Colonic mucosa (tissue), 4 donors: ENCODE results near the gene CD109. TPM values are rescaled to one million over a fixed set of nuclear protein-coding genes. Genes with fewer than 3 reads are reported as not detected.

ENCODE experiments used
- DNase-seq: peaks from one replicate; pipeline ENCODE4 v3.0.0-alpha.2; 2020
- H3K27ac ChIP-seq: fragments of 200-600 bp; one replicate; pipeline ENCODE4 v1.8.0; 2021
- H3K27me3 ChIP-seq: fragments of 200-600 bp; one replicate; pipeline ENCODE4 v1.8.0; 2021
- H3K36me3 ChIP-seq: fragments of 200-600 bp; one replicate; pipeline ENCODE4 v1.8.0; 2021
- H3K4me1 ChIP-seq: fragments of 200-600 bp; one replicate; pipeline ENCODE4 v1.8.0; 2021; ENCODE audit warnings: mild to moderate bottlenecking
- H3K4me3 ChIP-seq: fragments of 200-600 bp; one replicate; pipeline ENCODE4 v1.8.0; 2021
- H3K9ac ChIP-seq, 2 donors: one replicate each; pipeline ENCODE4 v1.7.0; 2013; ENCODE audit warnings: control low read depth in 2 of 2, low read depth in 2 of 2, low read length in 2 of 2
- H3K9me3 ChIP-seq: fragments of 200-600 bp; one replicate; pipeline ENCODE4 v1.8.0; 2021
- CTCF ChIP-seq: fragments of 200-600 bp; IDR thresholded peaks from one replicate; pipeline ENCODE4 v1.8.0; 2022; ENCODE audit warnings: antibody characterized with exemption, mild to moderate bottlenecking
- intact Hi-C: fragments of 100-400 bp; cut with DNase I; formaldehyde crosslinking; loops from one replicate; pipeline ENCODE4 v1.14.1; 2022
- total RNA-seq, 2 donors: library from RNA; stranded (reverse); fragmentation: NEBNext Ultra II Directional in 1 of 2; extraction: Animal tissue kit (Norgen Biotek cat#: 25700) in 1 of 2; gene quantifications; one replicate each; pipeline ENCODE4 v1.2.1, GENCODE V29; 2021
- donor health status: healthy.
- donor health status: DM: no; HTN: no; CAD: no.
- donor health status: DM: no; HTN: no; CAD: no.

Gene CD109
- total RNA-seq, 2 donors from 2014 or later: 1.1 to 4.5 TPM

GRCh38 chr6:73665686-73666319 lies 30.2 kb upstream of the CD109 start:
- no peak for TF ChIP-seq CTCF
- H3K9ac ChIP-seq: no peak overlapping the region
- H3K27ac ChIP-seq: peak overlapping the region; percentile 10
- H3K4me1 ChIP-seq: no peaks in the 10 kb centered on the region
- H3K9me3 ChIP-seq: no peaks in the 10 kb centered on the region
- no peaks in the 10 kb centered on the region for H3K36me3 ChIP-seq
- intact Hi-C loops: no loop called here
- DNase-seq: no peak
- no peak overlapping the region for H3K4me3 ChIP-seq
- H3K27me3 ChIP-seq: no peaks in the 10 kb centered on the region

GRCh38 chr6:73666393-73666792 lies 29.6 kb upstream of the CD109 start:
- H3K4me1 ChIP-seq: no peaks in the 10 kb centered on the region
- H3K9me3 ChIP-seq: no peaks in the 10 kb centered on the region
- TF ChIP-seq CTCF: no peak
- no peaks in the 10 kb centered on the region for H3K27me3 ChIP-seq
- H3K27ac ChIP-seq: peak overlapping the region; percentile 10
- no peak for DNase-seq
- no peak overlapping the region for H3K9ac ChIP-seq
- H3K36me3 ChIP-seq: no peaks in the 10 kb centered on the region
- intact Hi-C loops: no loop called here
- H3K4me3 ChIP-seq: no peak overlapping the region

GRCh38 chr6:73667798-73668197 lies 28.2 kb upstream of the CD109 start:
- intact Hi-C loops: no loop called here
- no peaks in the 10 kb centered on the region for H3K36me3 ChIP-seq
- H3K4me1 ChIP-seq: no peaks in the 10 kb centered on the region
- H3K27ac ChIP-seq: no peak overlapping the region
- H3K9me3 ChIP-seq: no peaks in the 10 kb centered on the region
- no peaks in the 10 kb centered on the region for H3K27me3 ChIP-seq
- TF ChIP-seq CTCF: no peak
- no peak overlapping the region for H3K9ac ChIP-seq
- no peak overlapping the region for H3K4me3 ChIP-seq
- no peak for DNase-seq

- Histone ChIP-seq H3K27ac (no peak overlapping the region), H3K4me1 (no peaks in the 10 kb centered on the region), H3K36me3 (no peaks in the 10 kb centered on the region), H3K4me3 (no peak overlapping the region), H3K9me3 (no peaks in the 10 kb centered on the region), H3K27me3 (no peaks in the 10 kb centered on the region), H3K9ac (no peak overlapping the region)
- no peak for DNase-seq
- intact Hi-C loops: no loop called here
- no peak for TF ChIP-seq CTCF
Measured at GRCh38 chr6:73669005-73669404, 27.0 kb upstream of the CD109 start.

GRCh38 chr6:73671911-73672685 lies 23.9 kb upstream of the CD109 start:
- no peak overlapping the region for H3K4me3 ChIP-seq

More at GRCh38 chr6:73671911-73672685, 23.9 kb upstream of the CD109 start:
- H3K9ac ChIP-seq: no peak overlapping the region
- H3K4me1 ChIP-seq: no peaks in the 10 kb centered on the region
- H3K36me3 ChIP-seq: no peaks in the 10 kb centered on the region
- no peak for TF ChIP-seq CTCF
- H3K27ac ChIP-seq: no peak overlapping the region
- intact Hi-C loops: no loop called here
- DNase-seq: no peak
- H3K9me3 ChIP-seq: no peaks in the 10 kb centered on the region
- H3K27me3 ChIP-seq: no peaks in the 10 kb centered on the region
